SIG-M5 treated with dmso at 0.1 percent for 504 hours (cell line): ENCODE results near the gene LAIR2.
"Not testable (repeated sequence)": the region's sequence is repeated elsewhere in the genome, so short reads cannot be mapped to it uniquely, and the experiment has no call there.

Source experiments
- DNase-seq: peaks from one replicate; lab custom pipeline; 2025; ENCODE audit not compliant: unreplicated experiment; lab: John Stamatoyannopoulos, UW

LAIR2 gene

GRCh38 chr19:54464044-54464629 is 38.5 kb upstream of the LAIR2 start:
- peak; percentile 100 for DNase-seq

GRCh38 chr19:54464630-54465425 is 37.8 kb upstream of the LAIR2 start:
- peak; percentile 85 for DNase-seq

GRCh38 chr19:54465426-54466109 is 37.1 kb upstream of the LAIR2 start:
- DNase-seq: no peak

GRCh38 chr19:54466110-54466480 is 36.5 kb upstream of the LAIR2 start:
- DNase-seq: not testable (repeated sequence)

GRCh38 chr19:54469496-54469934 is 33.1 kb upstream of the LAIR2 start:
- DNase-seq: no peak

GRCh38 chr19:54470276-54470887 is 32.2 kb upstream of the LAIR2 start:
- no peak for DNase-seq

- DNase-seq: no peak
Observed at GRCh38 chr19:54470991-54471782, 31.4 kb upstream of the LAIR2 start.

GRCh38 chr19:54473071-54473891 is 29.4 kb upstream of the LAIR2 start, which contains the start of gene CDC42EP5:
TSS of gene CDC42EP5 (minus strand) at chr19:54473296. CDS start at chr19:54465547, 7,749 bp downstream.
- no peak for DNase-seq

- DNase-seq: no peak
Observed at GRCh38 chr19:54473892-54474372, 28.7 kb upstream of the LAIR2 start.

GRCh38 chr19:54475706-54476105 is 26.9 kb upstream of the LAIR2 start:
- DNase-seq: no peak

- DNase-seq: no peak
Observed at GRCh38 chr19:54477650-54478049, 25.0 kb upstream of the LAIR2 start.

- DNase-seq: peak; percentile 41
Observed at GRCh38 chr19:54478677-54479266, 23.9 kb upstream of the LAIR2 start.

- no peak for DNase-seq
Observed at GRCh38 chr19:54480051-54480450, 22.6 kb upstream of the LAIR2 start.

GRCh38 chr19:54481326-54481930 is 21.2 kb upstream of the LAIR2 start:
- peak; percentile 55 for DNase-seq

- DNase-seq: no peak
Observed at GRCh38 chr19:54482889-54483288, 19.7 kb upstream of the LAIR2 start.

- no peak for DNase-seq
Observed at GRCh38 chr19:54484451-54484850, 18.2 kb upstream of the LAIR2 start.

- DNase-seq: no peak
Observed at GRCh38 chr19:54485851-54486250, 16.8 kb upstream of the LAIR2 start.

GRCh38 chr19:54489341-54489740 is 13.3 kb upstream of the LAIR2 start:
- DNase-seq: no peak

- no peak for DNase-seq
Observed at GRCh38 chr19:54489766-54490165, 12.9 kb upstream of the LAIR2 start.
